ENCODE results near the gene ELSPBP1.

GRCh38 chr19:47973529-47973928 lies 20.9 kb upstream of the ELSPBP1 start:
- no peak for TF ChIP-seq POLR2A (IDR thresholded peaks at IDR 0.05; ENCODE audit: low read length)
- TF ChIP-seq GATA1 (IDR thresholded peaks at IDR 0.05; ENCODE audit: low read depth, low read length), result no peak
